ENCODE data around the gene TLR6.

DNA sequence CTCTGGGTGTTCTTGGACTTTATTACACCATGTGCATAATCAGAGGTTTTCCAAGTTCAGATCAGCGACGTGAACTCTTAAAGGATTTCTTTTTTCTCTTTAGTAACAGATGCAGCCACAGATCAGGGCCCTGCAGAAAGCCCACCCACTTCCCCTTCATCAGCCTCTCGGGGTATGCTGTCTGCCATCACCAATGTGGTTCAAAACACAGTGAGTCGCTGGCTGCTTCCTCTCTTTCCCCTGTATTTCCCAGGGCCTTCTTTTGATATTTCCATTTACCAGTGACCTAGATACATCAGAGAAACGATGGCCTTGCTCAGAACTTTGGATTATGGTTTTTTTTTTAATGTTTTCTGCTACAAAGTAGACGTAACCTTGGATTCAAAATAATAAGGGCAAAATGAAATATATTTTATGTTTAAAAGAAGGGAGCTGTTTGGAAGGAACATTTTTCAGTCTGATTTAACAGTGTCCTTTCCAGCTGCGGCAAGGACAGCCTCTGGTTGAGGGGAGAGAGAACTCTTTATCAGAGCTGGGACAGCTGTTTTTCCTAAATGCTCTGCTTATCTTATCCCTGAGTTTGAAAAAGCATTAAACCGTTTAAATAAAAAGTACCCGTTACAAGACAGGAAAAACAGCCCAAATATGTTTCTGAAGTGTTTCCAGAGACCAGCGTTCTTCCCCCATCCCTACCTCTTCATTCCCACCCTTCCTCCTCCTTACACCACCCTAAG lies 49.2 kb upstream of the TLR6 start:
- TF ChIP-seq ZNF114 (tag by site-specific recombination; IDR thresholded peaks at IDR 0.05) (no peak), ZNF571 (tag by site-specific recombination; IDR thresholded peaks at IDR 0.05) (no peak), ZNF248 (tag by site-specific recombination; IDR thresholded peaks at IDR 0.05) (no peak), ZNF585B (tag by site-specific recombination; IDR thresholded peaks at IDR 0.05) (no peak), ZNF175 (tag by site-specific recombination; IDR thresholded peaks at IDR 0.05) (no peak), MYNN (tag by site-specific recombination; IDR thresholded peaks at IDR 0.05; ENCODE audit: borderline replicate concordance) (no peak), ZBTB20 (tag by site-specific recombination; IDR thresholded peaks at IDR 0.05) (no peak), SCRT2 (tag by site-specific recombination; IDR thresholded peaks at IDR 0.05) (no peak), ZFP41 (tag by site-specific recombination; IDR thresholded peaks at IDR 0.05; ENCODE audit: borderline replicate concordance) (no peak)
- TF ChIP-seq, protein P1, sequence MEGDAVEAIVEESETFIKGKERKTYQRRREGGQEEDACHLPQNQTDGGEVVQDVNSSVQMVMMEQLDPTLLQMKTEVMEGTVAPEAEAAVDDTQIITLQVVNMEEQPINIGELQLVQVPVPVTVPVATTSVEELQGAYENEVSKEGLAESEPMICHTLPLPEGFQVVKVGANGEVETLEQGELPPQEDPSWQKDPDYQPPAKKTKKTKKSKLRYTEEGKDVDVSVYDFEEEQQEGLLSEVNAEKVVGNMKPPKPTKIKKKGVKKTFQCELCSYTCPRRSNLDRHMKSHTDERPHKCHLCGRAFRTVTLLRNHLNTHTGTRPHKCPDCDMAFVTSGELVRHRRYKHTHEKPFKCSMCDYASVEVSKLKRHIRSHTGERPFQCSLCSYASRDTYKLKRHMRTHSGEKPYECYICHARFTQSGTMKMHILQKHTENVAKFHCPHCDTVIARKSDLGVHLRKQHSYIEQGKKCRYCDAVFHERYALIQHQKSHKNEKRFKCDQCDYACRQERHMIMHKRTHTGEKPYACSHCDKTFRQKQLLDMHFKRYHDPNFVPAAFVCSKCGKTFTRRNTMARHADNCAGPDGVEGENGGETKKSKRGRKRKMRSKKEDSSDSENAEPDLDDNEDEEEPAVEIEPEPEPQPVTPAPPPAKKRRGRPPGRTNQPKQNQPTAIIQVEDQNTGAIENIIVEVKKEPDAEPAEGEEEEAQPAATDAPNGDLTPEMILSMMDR (tag by site-specific recombination; IDR thresholded peaks at IDR 0.05), result no peak
- TF ChIP-seq, protein P2, sequence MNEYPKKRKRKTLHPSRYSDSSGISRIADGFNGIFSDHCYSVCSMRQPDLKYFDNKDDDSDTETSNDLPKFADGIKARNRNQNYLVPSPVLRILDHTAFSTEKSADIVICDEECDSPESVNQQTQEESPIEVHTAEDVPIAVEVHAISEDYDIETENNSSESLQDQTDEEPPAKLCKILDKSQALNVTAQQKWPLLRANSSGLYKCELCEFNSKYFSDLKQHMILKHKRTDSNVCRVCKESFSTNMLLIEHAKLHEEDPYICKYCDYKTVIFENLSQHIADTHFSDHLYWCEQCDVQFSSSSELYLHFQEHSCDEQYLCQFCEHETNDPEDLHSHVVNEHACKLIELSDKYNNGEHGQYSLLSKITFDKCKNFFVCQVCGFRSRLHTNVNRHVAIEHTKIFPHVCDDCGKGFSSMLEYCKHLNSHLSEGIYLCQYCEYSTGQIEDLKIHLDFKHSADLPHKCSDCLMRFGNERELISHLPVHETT (tag by site-specific recombination; IDR thresholded peaks at IDR 0.05), result no peak
- TF ChIP-seq, protein P3, sequence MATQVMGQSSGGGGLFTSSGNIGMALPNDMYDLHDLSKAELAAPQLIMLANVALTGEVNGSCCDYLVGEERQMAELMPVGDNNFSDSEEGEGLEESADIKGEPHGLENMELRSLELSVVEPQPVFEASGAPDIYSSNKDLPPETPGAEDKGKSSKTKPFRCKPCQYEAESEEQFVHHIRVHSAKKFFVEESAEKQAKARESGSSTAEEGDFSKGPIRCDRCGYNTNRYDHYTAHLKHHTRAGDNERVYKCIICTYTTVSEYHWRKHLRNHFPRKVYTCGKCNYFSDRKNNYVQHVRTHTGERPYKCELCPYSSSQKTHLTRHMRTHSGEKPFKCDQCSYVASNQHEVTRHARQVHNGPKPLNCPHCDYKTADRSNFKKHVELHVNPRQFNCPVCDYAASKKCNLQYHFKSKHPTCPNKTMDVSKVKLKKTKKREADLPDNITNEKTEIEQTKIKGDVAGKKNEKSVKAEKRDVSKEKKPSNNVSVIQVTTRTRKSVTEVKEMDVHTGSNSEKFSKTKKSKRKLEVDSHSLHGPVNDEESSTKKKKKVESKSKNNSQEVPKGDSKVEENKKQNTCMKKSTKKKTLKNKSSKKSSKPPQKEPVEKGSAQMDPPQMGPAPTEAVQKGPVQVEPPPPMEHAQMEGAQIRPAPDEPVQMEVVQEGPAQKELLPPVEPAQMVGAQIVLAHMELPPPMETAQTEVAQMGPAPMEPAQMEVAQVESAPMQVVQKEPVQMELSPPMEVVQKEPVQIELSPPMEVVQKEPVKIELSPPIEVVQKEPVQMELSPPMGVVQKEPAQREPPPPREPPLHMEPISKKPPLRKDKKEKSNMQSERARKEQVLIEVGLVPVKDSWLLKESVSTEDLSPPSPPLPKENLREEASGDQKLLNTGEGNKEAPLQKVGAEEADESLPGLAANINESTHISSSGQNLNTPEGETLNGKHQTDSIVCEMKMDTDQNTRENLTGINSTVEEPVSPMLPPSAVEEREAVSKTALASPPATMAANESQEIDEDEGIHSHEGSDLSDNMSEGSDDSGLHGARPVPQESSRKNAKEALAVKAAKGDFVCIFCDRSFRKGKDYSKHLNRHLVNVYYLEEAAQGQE (tag by site-specific recombination; IDR thresholded peaks at IDR 0.05), result no peak
- TF ChIP-seq, protein P4, sequence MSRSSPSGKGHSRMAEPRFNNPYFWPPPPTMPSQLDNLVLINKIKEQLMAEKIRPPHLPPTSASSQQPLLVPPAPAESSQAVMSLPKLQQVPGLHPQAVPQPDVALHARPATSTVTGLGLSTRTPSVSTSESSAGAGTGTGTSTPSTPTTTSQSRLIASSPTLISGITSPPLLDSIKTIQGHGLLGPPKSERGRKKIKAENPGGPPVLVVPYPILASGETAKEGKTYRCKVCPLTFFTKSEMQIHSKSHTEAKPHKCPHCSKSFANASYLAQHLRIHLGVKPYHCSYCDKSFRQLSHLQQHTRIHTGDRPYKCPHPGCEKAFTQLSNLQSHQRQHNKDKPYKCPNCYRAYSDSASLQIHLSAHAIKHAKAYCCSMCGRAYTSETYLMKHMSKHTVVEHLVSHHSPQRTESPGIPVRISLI (tag by site-specific recombination; IDR thresholded peaks at IDR 0.05), result no peak
